Islet precursor cell (in vitro differentiated cells): ENCODE data around the gene MRI1.
"Not testable (repeated sequence)": the region's sequence is repeated elsewhere in the genome, so short reads cannot be mapped to it uniquely, and the experiment has no call there.

ENCODE experiments used
- DNase-seq: peaks from one replicate; pipeline ENCODE4 v3.0.0-alpha.2; 2018

MRI1 gene

GRCh38 chr19:13764101-13764807 is at the start of gene MRI1:
Gene MRI1 (plus strand): TSS chr19:13764522. CDS start chr19:13764589, 67 bp downstream.
- peak; percentile 74 for DNase-seq

GRCh38 chr19:13717194-13717643 is 47.1 kb upstream of the MRI1 start:
- DNase-seq, result no peak

DNA sequence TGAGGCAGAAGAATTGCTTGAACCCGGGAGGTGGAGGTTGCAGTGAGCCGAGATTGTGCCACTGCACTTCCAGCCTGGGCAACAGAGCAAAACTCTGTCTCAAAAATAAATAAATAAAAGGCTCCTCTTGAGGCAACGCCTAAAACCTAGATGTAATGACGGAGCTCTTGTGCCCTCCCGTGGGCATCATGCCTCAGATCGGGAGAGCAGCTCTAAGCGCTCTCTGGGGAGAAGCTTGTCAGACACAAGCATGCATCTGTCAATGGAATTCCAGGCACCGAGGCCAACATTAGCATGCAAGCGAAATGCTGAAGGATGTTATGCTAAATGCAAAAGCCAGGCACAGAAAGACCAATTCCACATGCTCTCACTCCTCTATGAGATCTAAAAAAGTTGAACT is 45.6 kb upstream of the MRI1 start:
- DNase-seq, result peak; percentile 57

DNA sequence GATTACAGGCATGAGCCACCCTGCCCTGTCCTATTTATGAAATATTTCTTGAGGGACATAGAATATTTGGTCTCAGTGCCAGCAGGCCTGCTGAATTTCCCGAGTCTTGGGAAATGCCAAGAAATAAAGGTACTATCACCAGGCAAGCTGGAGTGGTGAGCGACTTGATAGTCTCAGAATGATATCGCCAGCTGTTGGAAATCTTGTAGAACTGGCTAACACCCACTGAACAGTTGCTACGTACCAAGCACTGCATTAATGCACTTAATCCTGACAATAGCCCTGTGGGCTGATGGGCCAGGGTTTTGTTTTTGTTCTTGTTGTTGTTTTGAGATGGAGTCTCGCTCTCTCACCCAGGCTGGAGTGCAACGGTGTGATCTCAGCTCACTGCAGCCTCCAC is 42.2 kb upstream of the MRI1 start:
- DNase-seq, result no peak

DNA sequence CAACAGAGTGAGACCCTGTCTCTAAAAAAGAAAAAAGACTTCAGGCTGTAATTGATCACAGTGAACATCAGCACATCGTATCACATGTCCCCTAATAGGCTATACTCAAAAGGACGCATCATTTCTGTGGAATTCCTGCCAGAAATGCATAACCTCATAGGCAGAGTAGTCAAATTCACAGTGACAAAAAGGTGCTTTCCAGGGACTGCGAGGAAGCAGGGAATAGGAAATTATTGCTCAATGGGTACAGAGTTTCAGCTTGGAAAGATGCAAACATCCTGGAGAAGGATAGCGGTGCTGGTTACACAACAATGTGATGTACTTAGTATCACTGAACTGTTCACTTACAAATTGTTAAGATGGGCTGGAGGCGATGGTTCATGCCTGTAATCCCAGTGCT is 41.1 kb upstream of the MRI1 start:
- DNase-seq, result no peak

- DNase-seq, result no peak
Observed at GRCh38 chr19:13726323-13726722, 38.0 kb upstream of the MRI1 start.

GRCh38 chr19:13727798-13728197 is 36.5 kb upstream of the MRI1 start:
- DNase-seq, result no peak

- no peak for DNase-seq
Observed at GRCh38 chr19:13729859-13730258, 34.5 kb upstream of the MRI1 start.

DNA sequence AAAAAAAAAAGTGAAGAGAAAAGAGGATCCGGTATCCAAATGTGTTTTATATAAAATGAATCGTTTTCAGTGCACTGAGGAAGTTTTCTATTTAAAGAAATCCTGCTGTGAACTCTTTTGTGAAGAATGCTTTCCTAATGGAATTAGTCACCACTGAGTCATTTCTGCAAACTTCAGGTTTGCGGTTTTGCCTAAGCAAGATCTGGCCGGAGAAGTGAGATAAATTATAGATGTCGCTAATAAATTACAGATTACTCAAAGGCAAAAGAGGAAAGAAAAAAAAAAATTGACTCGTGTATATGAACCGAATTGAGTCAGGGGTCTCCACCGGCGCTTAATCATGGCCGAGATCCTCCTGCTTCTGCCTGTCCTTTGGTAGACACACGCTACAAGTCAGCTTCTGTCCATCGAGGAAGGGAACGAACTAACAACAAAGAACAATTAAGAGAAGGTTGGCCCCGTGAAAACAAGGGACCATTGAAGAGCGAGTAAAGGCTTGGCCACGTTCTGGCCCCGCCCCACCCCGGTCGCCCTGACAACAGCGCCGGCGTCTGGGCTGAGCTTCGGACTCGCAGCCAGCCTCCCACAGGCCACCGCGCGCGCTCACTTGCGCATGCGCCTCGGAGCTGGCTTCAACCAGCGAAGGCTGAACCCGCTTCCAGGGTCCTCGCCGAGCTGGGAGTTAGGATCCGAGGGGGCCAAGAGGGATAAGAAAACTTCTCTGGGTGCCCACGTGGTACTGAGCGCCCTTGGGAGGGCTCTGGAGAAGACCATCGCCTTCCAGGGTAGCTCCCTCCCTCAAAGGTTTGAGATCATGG is 33.0 kb upstream of the MRI1 start:
- peak; percentile 99 for DNase-seq

DNA sequence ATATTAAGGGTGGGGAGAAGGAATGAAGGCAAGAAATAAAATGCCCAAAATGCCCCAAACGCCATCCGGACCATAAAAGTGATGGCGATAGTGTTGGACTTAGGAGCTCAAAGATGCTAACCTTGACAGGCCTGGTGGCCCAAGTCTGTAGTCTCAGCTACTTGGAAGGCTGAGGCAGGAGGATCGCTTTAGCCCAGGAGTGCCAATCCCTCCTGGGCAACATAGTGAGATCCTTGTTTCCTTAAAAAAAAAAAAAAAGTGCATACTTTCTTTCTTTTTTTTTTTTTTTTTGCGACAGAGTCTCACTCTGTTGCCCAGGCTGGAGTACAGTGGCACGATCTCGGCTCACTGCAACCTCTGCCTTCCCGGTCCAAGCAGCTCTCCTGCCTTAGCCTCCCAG is 32.0 kb upstream of the MRI1 start:
- DNase-seq, result no peak

- no peak for DNase-seq
Observed at GRCh38 chr19:13734751-13735150, 29.6 kb upstream of the MRI1 start.

DNA sequence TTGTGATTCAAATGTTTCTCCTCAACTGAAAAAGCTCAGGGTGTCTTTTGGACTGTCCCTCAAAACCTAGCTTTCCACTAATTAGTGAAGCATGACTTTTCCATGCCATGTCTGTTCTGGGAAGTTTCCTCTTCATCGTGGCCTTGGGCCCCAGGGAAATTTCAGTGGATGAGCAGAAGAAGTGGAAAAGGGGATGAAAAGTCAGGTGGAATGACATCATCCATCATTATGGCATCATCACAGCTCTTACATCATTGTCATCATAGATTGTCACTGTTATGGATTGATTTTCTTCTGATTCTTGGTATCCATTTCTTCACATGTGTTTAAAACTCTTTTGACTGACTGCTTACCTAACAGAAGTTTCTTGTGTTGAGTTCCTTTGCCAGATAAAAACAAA is 26.2 kb upstream of the MRI1 start:
- no peak for DNase-seq

GRCh38 chr19:13741893-13742292 is 22.4 kb upstream of the MRI1 start:
- DNase-seq, result no peak

DNA sequence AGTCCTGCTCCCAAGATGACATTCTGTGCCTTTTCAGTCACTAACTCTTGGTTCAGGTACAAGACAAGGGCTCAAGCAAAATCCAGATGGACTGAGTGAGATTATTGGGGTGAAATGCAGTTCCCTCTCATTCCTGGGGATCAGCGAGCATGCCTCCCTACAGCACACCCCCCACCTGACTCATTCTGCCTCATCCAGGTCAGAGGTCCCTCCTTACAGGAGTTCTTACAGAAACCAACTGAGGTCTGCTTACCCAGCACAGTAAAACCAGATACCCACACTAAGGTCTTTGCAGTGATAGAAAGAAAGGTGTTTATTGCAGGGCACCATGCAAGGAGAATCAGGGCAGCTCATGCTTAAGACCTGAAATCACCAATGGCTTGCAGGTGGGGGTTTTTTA is 21.6 kb upstream of the MRI1 start:
- no peak for DNase-seq

- no peak for DNase-seq
Observed at GRCh38 chr19:13744174-13744573, 20.1 kb upstream of the MRI1 start.

- no peak for DNase-seq
Observed at GRCh38 chr19:13747098-13747453, 17.2 kb upstream of the MRI1 start.

DNA sequence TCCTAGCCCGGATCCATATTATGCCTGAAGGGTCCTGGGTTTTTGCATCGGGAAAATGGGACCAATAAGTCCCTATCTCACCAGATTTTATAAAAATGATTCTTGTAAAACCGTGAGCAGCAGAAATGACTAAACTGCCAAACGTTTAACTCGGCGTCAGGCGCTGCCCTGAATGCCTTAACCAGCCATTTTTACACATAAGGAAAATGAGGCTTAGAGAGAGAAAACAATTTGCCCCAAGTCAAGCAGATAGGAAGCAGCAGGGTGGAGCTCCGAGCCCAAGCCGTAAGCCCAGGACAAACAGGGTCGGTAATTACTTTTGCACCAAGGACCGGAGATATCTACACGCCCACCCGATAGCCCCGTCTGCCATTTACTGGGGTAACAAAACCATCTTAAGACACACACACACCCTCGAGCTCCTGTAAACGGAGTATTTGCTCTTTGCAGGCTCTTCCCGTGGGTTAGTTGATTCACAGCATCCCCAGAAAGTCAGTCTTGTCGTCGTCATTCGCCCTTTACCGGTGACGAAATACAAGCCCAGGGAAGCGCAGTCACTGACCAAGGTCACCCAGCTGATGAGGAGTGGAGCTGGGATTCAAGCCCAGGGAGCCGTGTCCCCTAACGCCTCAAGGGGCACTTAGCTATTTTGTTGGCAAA is 16.0 kb upstream of the MRI1 start:
- DNase-seq, result no peak

DNA sequence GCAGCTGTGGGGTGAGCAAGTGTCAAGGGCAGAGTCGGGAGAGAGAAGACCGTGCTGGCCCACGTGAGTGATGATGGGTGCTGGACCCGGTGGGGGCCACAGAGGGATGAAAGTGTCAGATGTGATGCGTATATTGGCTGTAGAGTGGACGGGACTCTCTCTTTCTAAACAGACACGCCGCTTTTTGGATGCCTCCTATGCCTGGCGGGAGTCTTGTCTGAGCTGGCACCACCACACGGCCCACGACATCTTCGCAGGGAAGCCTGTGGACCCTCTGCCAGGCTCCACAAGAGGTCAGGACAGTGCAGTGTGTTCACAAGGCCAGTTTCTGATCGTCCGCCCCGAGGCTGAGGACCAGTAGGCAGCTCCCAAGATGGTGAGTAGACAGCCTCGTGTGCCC is 12.9 kb upstream of the MRI1 start:
- no peak for DNase-seq

DNA sequence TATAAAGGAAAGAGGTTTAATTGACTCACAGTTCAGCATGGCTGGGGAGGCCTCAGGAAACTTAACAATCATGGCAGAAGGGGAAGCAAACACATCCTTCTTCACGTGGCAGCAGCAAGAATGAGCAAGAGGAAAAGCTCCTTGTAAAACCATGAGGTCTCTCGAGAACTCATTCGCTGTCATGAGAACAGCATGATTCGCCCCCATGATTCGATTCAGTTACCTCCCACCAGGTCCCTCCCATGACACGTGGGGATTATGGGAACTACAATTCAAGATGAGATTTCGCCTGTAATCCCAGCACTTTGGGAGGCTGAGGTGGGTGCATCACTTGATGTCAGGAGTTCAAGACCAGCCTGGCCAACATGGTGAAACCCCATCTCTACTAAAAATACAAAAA is 10.7 kb upstream of the MRI1 start:
- DNase-seq, result not testable (repeated sequence)

GRCh38 chr19:13756210-13756609 is 8.1 kb upstream of the MRI1 start:
- no peak for DNase-seq

- no peak for DNase-seq
Observed at GRCh38 chr19:13757805-13758772, 6.2 kb upstream of the MRI1 start.

DNA sequence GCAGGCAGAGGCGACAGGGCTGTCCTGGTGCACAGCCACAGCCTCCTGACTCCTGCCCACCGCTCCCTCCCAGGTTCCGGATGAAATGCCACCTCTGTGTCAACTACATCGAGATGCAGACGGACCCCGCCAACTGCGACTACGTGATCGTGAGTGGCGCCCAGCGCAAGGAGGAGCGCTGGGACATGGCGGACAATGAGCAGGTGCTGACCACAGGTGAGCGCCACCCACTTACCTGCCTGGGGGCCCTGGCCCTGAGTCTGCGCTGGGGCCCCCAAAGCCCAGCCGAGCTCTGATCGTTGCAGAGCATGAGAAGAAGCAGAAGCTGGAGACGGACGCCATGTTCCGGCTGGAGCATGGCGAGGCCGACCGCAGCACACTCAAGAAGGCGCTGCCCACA is 5.5 kb upstream of the MRI1 start:
- DNase-seq, result no peak

- DNase-seq, result no peak
Observed at GRCh38 chr19:13761423-13761822, 2.9 kb upstream of the MRI1 start.
